CD4-positive, alpha-beta memory T cell (primary cell): ENCODE measurements around the gene ATP1B3. TPM values are rescaled to one million over a fixed set of nuclear protein-coding genes. Genes with fewer than 3 reads are reported as not detected.

Source experiments
- CTCF ChIA-PET: fragments of 350-600 bp; sonication (Branson Sonifier 250); formaldehyde crosslinking; loops from one replicate; lab custom pipeline; 2021; ENCODE audit warnings: inconsistent platforms; ENCODE audit not compliant: partially characterized antibody; lab: Charles Lee
- POLR2A ChIA-PET: fragments of 350-600 bp; sonication (Branson Sonifier 250); formaldehyde crosslinking; loops from one replicate; lab custom pipeline; 2021; ENCODE audit not compliant: partially characterized antibody; lab: Charles Lee
- DNase-seq, 5 donors: peaks; one replicate each; pipeline versions ENCODE4 v3.0.0 to v3.0.0-alpha.2; 2020 to 2022; ENCODE audit warnings: mixed read lengths in 1 of 5
- H3K27ac ChIP-seq: one replicate; pipeline ENCODE4 v1.7.0; 2013; ENCODE audit warnings: low read depth, low read length
- H3K27me3 ChIP-seq: 2 replicates; pipeline ENCODE4 v1.7.0; 2013; ENCODE audit warnings: mild to moderate bottlenecking, low read length, moderate library complexity; ENCODE audit not compliant: insufficient read depth
- H3K36me3 ChIP-seq: 2 replicates; pipeline ENCODE4 v1.7.0; 2013; ENCODE audit warnings: mild to moderate bottlenecking, low read length, moderate library complexity; ENCODE audit not compliant: insufficient read depth
- H3K4me1 ChIP-seq: 2 replicates; pipeline ENCODE4 v1.7.0; 2013; ENCODE audit warnings: mild to moderate bottlenecking, low read length, moderate library complexity; ENCODE audit not compliant: insufficient read depth
- H3K4me3 ChIP-seq, 2 donors: one replicate each; pipeline ENCODE4 v1.7.0; 2013; ENCODE audit warnings: low read length in 2 of 2, mild to moderate bottlenecking in 1 of 2
- H3K9me3 ChIP-seq, 2 donors: one replicate each; pipeline ENCODE4 v1.7.0; 2013; ENCODE audit warnings: low read length in 2 of 2, control low read depth in 1 of 2; ENCODE audit not compliant: control insufficient read depth in 1 of 2
- H3K27ac Mint-ChIP-seq, 7 donors: one replicate each; pipeline ENCODE4 v1.8.0; 2020 to 2021; ENCODE audit warnings: mixed read lengths in 7 of 7, mild to moderate bottlenecking in 6 of 7, inconsistent platforms in 3 of 7, moderate library complexity in 3 of 7
- H3K27me3 Mint-ChIP-seq, 2 donors: one replicate each; pipeline ENCODE4 v1.8.0; 2020 to 2021; ENCODE audit warnings: mixed read lengths in 2 of 2
- H3K36me3 Mint-ChIP-seq, 2 donors: one replicate each; pipeline ENCODE4 v1.8.0; 2020 to 2021; ENCODE audit warnings: mixed read lengths in 2 of 2, inconsistent platforms in 1 of 2, mild to moderate bottlenecking in 1 of 2
- H3K4me1 Mint-ChIP-seq, 4 donors: one replicate each; pipeline ENCODE4 v1.8.0; 2020 to 2021; ENCODE audit warnings: mixed read lengths in 4 of 4, mild to moderate bottlenecking in 1 of 4
- H3K4me3 Mint-ChIP-seq, 8 donors: one replicate each; pipeline ENCODE4 v1.8.0; 2020 to 2021; ENCODE audit warnings: mixed read lengths in 8 of 8, mild to moderate bottlenecking in 7 of 8, moderate library complexity in 6 of 8, inconsistent platforms in 3 of 8
- H3K9me3 Mint-ChIP-seq, 8 donors: one replicate each; pipeline ENCODE4 v1.8.0; 2020 to 2021; ENCODE audit warnings: mixed read lengths in 8 of 8, mild to moderate bottlenecking in 5 of 8, inconsistent platforms in 3 of 8, moderate library complexity in 1 of 8
- intact Hi-C: fragments of 100-400 bp; cut with micrococcal nuclease; formaldehyde crosslinking; loops from one replicate; pipeline ENCODE4 v1.15.1; 2023
- polyA plus RNA-seq, 2 donors: library from polyadenylated mRNA; unstranded; fragments of 300-500 nt; fragmentation: Illumina TruSeq; gene quantifications; one replicate each; pipeline ENCODE4 v1.2.3, GENCODE V29; 2021
- total RNA-seq, 2 experiments: library from RNA; stranded (reverse); gene quantifications; one replicate each; pipeline ENCODE4 v1.2.3, GENCODE V29; 2021

The ATP1B3 gene
- total and polyA plus RNA-seq, 4 experiments from 2014 or later, result 28.3 to 132 (median 72.5) TPM

DNA sequence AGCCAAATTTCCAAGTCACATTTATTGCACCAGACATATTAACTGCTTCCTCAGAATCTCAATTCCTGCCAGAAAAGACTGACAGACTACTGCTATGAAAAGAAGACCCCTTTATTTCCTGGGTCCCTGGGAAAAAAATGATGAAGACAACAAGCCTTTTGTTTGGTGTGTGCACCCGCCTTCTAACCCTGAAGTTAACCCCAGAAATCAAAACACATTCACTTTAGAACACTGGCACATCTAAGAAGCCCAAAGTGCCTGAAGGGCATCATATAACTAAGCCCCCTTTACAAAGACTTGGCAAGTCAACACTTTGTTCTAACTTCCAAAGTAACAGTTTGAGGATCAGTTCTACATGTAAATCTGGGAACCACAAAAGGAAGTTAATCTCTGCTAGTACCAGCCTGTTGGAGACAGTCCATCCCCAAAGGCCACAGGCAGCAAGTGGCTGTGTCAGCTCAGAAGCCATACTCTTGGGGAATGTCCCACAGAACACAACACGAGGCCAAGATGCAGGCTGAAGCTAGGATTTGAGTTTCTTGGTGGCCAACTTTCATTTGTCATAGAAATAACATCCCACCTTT, 16.3 kb upstream of the ATP1B3 start:
- no peak overlapping the region for H3K27ac ChIP-seq
- intact Hi-C loops, result no loop called here

GRCh38 chr3:141860766-141861513, 15.5 kb upstream of the ATP1B3 start:
- POLR2A ChIA-PET, result no interaction called here
- intact Hi-C loops, result no loop called here
- H3K36me3 Mint-ChIP-seq, result no peaks in the 10 kb centered on the region
- no peak overlapping the region for H3K27ac ChIP-seq
- no peaks in the 10 kb centered on the region for H3K27me3 Mint-ChIP-seq
- no peaks in the 10 kb centered on the region for H3K9me3 Mint-ChIP-seq
- no peak for DNase-seq
- no peaks in the 10 kb centered on the region for H3K27me3 ChIP-seq
- no peak overlapping the region for H3K4me3 Mint-ChIP-seq
- peak overlapping the region in 2 of 7 donors; percentile 21 to 33 for H3K27ac Mint-ChIP-seq
- no peaks in the 10 kb centered on the region for H3K4me1 ChIP-seq
- CTCF ChIA-PET, result interaction anchor here (0.8 kb wide), 1 partner anchor 52 kb away, joined by 3 read pairs; no protein-coding TSS in a partner anchor
- H3K4me1 Mint-ChIP-seq, result peaks cover 0 to 4% (median 0%) of the 10 kb centered on the region in 4 donors
- no peaks in the 10 kb centered on the region for H3K36me3 ChIP-seq
- no peaks in the 10 kb centered on the region for H3K9me3 ChIP-seq
- H3K4me3 ChIP-seq, result no peak overlapping the region

More for the DNA sequence above, 16.3 kb upstream of the ATP1B3 start:
- H3K36me3 Mint-ChIP-seq, result no peaks in the 10 kb centered on the region
- peaks cover 0 to 4% (median 0%) of the 10 kb centered on the region in 4 donors for H3K4me1 Mint-ChIP-seq
- ChIA-PET CTCF (no interaction called here), POLR2A (no interaction called here)
- Histone ChIP-seq H3K4me3 (no peak overlapping the region), H3K4me1 (no peaks in the 10 kb centered on the region), H3K9me3 (no peaks in the 10 kb centered on the region), H3K36me3 (no peaks in the 10 kb centered on the region), H3K27me3 (no peaks in the 10 kb centered on the region)
- DNase-seq, result no peak
- H3K4me3 Mint-ChIP-seq, result no peak overlapping the region
- H3K9me3 Mint-ChIP-seq, result no peaks in the 10 kb centered on the region
- H3K27me3 Mint-ChIP-seq, result no peaks in the 10 kb centered on the region
- no peak overlapping the region for H3K27ac Mint-ChIP-seq

DNA sequence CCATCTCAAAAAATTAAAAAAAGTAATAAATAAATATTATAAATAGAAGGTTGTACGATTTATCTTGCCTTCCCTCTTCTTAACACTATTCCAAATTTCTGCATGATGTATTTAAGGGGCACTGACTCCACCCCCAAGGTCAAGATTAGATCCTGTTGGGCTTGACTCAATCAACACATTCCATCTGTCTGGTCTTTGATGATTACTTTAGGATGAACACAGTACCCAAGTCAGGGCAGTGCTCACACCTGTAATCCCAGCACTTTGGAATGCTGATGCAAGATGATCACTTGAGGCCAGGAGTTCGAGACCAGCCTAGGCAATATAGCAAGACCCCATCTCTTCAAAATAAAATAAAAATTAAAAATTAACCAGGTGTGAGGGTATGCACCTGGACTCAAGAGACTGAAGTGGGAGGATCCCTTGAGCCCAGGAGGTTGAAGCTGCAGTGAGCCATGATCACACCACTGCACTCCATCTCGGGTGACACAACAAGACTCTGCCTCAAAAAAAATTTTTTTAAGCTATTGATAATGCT, 14.1 kb upstream of the ATP1B3 start:
- intact Hi-C loops, result no loop called here
- H3K27me3 Mint-ChIP-seq, result no peaks in the 10 kb centered on the region
- Histone ChIP-seq H3K9me3 (no peaks in the 10 kb centered on the region), H3K4me3 (no peak overlapping the region), H3K4me1 (no peaks in the 10 kb centered on the region), H3K27ac (no peak overlapping the region), H3K27me3 (no peaks in the 10 kb centered on the region), H3K36me3 (no peaks in the 10 kb centered on the region)
- peaks cover 0 to 4% (median 0%) of the 10 kb centered on the region in 4 donors for H3K4me1 Mint-ChIP-seq
- POLR2A ChIA-PET, result no interaction called here
- no peaks in the 10 kb centered on the region for H3K9me3 Mint-ChIP-seq
- no peaks in the 10 kb centered on the region for H3K36me3 Mint-ChIP-seq
- no peak overlapping the region for H3K27ac Mint-ChIP-seq
- H3K4me3 Mint-ChIP-seq, result no peak overlapping the region
- no peak for DNase-seq
- CTCF ChIA-PET, result interaction anchor here (0.7 kb wide), 1 partner anchor 332 kb away, joined by 5 read pairs; no protein-coding TSS in a partner anchor

DNA sequence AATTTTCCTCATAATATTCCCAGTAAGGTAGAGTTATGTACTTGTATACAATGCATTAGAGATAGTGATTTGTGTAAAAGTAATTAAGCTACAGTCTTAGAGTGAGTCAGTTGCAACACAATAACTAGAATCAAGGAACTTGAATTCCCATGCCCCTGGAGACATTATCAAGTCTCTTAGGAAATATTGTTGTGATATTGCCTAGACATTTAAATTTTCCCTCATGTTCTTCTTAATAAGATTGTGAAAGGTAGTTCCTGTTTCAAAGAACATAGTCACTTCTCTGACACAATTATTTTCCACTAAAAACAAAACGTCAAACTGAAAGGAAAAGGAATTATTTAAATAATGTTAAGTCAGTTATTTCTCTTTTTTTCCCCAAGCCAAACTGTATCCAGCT, 13.0 kb upstream of the ATP1B3 start:
- no peaks in the 10 kb centered on the region for H3K9me3 Mint-ChIP-seq
- POLR2A ChIA-PET, result no interaction called here

DNA sequence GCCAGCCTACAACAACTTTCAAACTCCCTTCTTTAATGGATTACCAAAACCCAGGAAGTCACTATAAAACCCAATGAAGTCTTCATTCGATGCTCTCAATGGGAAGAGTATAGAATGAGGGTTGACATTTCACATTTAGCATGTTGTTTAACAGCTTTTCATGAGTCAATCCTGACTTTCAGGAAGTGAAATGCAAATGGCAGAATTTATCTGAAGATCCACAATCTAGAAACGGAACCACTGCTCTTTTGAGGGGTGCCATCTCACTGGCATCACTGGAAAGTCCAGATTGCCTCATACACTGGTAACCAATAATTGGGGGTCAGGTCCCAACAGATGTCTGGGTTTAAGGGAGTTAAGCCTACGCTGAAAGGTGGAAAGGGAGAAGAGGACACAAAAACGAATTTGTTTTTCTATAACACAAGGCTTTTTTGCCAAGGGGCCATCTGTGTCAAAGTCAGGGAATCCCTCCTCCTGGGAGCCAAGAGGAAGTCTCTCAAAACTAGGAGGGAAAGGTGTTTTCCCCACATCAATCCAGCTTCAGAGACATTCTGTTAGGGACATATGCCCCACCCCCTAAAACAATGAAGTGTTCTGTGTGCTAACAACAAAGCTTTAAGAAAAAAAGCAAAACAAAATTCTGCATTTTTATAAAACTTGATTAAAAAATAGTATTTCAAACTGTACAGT, 12.0 kb upstream of the ATP1B3 start:
- ChIA-PET POLR2A (no interaction called here), CTCF (interaction anchor here (0.7 kb wide), 1 partner anchor 13 kb away, joined by 3 read pairs; no protein-coding TSS in a partner anchor)
- Mint-ChIP-seq H3K9me3 (no peaks in the 10 kb centered on the region), H3K4me1 (peaks cover 0 to 4% (median 0%) of the 10 kb centered on the region in 4 donors), H3K27ac (no peak overlapping the region), H3K27me3 (no peaks in the 10 kb centered on the region), H3K36me3 (no peaks in the 10 kb centered on the region), H3K4me3 (no peak overlapping the region)
- no peak overlapping the region for H3K27ac ChIP-seq
- H3K4me1 ChIP-seq, result no peaks in the 10 kb centered on the region
- no peaks in the 10 kb centered on the region for H3K36me3 ChIP-seq
- DNase-seq, result no peak
- no peak overlapping the region for H3K4me3 ChIP-seq
- intact Hi-C loops, result no loop called here
- H3K9me3 ChIP-seq, result no peaks in the 10 kb centered on the region
- no peaks in the 10 kb centered on the region for H3K27me3 ChIP-seq

More for the DNA sequence above, 13.0 kb upstream of the ATP1B3 start:
- no peak for DNase-seq
- Histone ChIP-seq H3K36me3 (no peaks in the 10 kb centered on the region), H3K4me3 (no peak overlapping the region), H3K4me1 (no peaks in the 10 kb centered on the region), H3K27me3 (no peaks in the 10 kb centered on the region), H3K27ac (no peak overlapping the region), H3K9me3 (no peaks in the 10 kb centered on the region)
- Mint-ChIP-seq H3K27me3 (no peaks in the 10 kb centered on the region), H3K4me3 (no peak overlapping the region), H3K4me1 (peaks cover 0 to 4% (median 0%) of the 10 kb centered on the region in 4 donors), H3K36me3 (no peaks in the 10 kb centered on the region), H3K27ac (no peak overlapping the region)
- intact Hi-C loops, result no loop called here
- CTCF ChIA-PET, result no interaction called here

DNA sequence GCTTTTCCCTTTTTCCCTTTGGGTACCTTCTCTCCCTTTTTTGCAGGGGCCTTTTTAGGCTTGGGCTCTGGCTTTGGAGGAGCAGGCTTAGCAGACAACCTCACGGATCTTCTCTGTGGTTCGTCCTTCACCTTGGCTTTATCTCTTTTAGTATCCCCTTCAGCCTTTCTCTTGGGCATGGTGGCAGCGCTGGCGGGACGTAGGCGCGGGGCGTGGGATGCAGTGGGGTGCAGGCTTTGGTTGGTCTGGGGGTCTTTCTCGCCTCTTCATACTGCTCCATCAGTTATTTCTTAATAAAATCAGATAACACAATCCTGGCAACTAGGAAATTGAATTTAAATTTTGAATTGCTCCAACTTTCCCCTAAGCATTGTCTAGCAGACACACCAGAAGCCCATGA, 11.3 kb upstream of the ATP1B3 start:
- no peak for DNase-seq
- H3K36me3 Mint-ChIP-seq, result no peaks in the 10 kb centered on the region
- intact Hi-C loops, result no loop called here
- POLR2A ChIA-PET, result no interaction called here
- Histone ChIP-seq H3K36me3 (no peaks in the 10 kb centered on the region), H3K4me3 (no peak overlapping the region), H3K9me3 (no peaks in the 10 kb centered on the region), H3K27ac (no peak overlapping the region), H3K4me1 (no peaks in the 10 kb centered on the region), H3K27me3 (no peaks in the 10 kb centered on the region)
- CTCF ChIA-PET, result interaction anchor here (0.7 kb wide), 1 partner anchor 14 kb away, joined by 3 read pairs; no protein-coding TSS in a partner anchor
- H3K4me1 Mint-ChIP-seq, result peaks cover 0 to 4% (median 0%) of the 10 kb centered on the region in 4 donors
- H3K27me3 Mint-ChIP-seq, result no peaks in the 10 kb centered on the region
- H3K27ac Mint-ChIP-seq, result no peak overlapping the region
- H3K4me3 Mint-ChIP-seq, result no peak overlapping the region
- H3K9me3 Mint-ChIP-seq, result no peaks in the 10 kb centered on the region
